DND-41 (cell line): ENCODE measurements around the gene PFDN6.

Experiments used
- ATAC-seq: fragments of 200-7000 bp; cut with Tn5 transposase; 3 replicates; pipeline ENCODE4 v1.9.1; 2021; ENCODE audit warnings: low read depth; ENCODE audit not compliant: insufficient read depth
- DNase-seq: peaks from one replicate; pipeline ENCODE4 v3.0.0-alpha.2; 2020
- H2AFZ ChIP-seq: 2 replicates; pipeline ENCODE4 v1.6.0; 2012; ENCODE audit warnings: low read depth, low read length
- H3K27ac ChIP-seq: 2 replicates; pipeline ENCODE4 v1.5.1; 2012; ENCODE audit warnings: low read length, inconsistent platforms
- H3K27me3 ChIP-seq: fragments of 200-600 bp; sonication (generic); 2 replicates; pipeline ENCODE4 v1.6.0; 2012; ENCODE audit warnings: low read length, mild to moderate bottlenecking, inconsistent platforms; ENCODE audit not compliant: insufficient read depth, poor library complexity
- H3K36me3 ChIP-seq: 2 replicates; pipeline ENCODE4 v1.5.1; 2012; ENCODE audit warnings: low read length, inconsistent platforms; ENCODE audit not compliant: insufficient read depth
- H3K4me1 ChIP-seq: 2 replicates; pipeline ENCODE4 v1.5.1; 2012; ENCODE audit warnings: mild to moderate bottlenecking, low read length; ENCODE audit not compliant: insufficient read depth
- H3K4me2 ChIP-seq: 2 replicates; pipeline ENCODE4 v1.6.0; 2012; ENCODE audit warnings: mild to moderate bottlenecking, moderate library complexity, low read length, inconsistent platforms; ENCODE audit not compliant: insufficient read depth
- H3K4me3 ChIP-seq, 2 experiments: fragments of 200-600 bp in 1 of 2; shearing (Covaris generic) in 1 of 2; 2 replicates each; pipeline ENCODE4 v1.5.1; 2012 to 2016; ENCODE audit warnings: inconsistent platforms in 2 of 2, low read length in 2 of 2, mild to moderate bottlenecking in 2 of 2, low read depth in 1 of 2, moderate library complexity in 1 of 2
- H3K79me2 ChIP-seq: 2 replicates; pipeline ENCODE4 v1.6.0; 2012; ENCODE audit warnings: low read length, inconsistent platforms; ENCODE audit not compliant: insufficient read depth
- H3K9ac ChIP-seq: 2 replicates; pipeline ENCODE4 v1.6.0; 2012; ENCODE audit warnings: low read depth, mild to moderate bottlenecking, inconsistent platforms, low read length, moderate library complexity
- H3K9me3 ChIP-seq: 2 replicates; pipeline ENCODE4 v1.5.1; 2012; ENCODE audit warnings: low read length, moderate library complexity, mild to moderate bottlenecking, inconsistent platforms; ENCODE audit not compliant: insufficient read depth, severe bottlenecking
- H4K20me1 ChIP-seq: 2 replicates; pipeline ENCODE4 v1.6.0; 2012; ENCODE audit warnings: low read length; ENCODE audit not compliant: insufficient read depth
- EZH2 ChIP-seq: IDR thresholded peaks from 3 replicates; pipeline ENCODE4 v1.6.1; 2012; ENCODE audit warnings: borderline replicate concordance, low read depth, mild to moderate bottlenecking, moderate library complexity, low read length, inconsistent platforms; ENCODE audit not compliant: severe bottlenecking
- TF ChIP-seq, protein P1 (sequence below): IDR thresholded peaks from 2 replicates; pipeline ENCODE4 v1.5.1; 2012; ENCODE audit warnings: borderline replicate concordance, low read length, moderate library complexity, mild to moderate bottlenecking; ENCODE audit not compliant: poor library complexity, severe bottlenecking; ENCODE audit errors: extremely low read depth

The PFDN6 gene

DNA sequence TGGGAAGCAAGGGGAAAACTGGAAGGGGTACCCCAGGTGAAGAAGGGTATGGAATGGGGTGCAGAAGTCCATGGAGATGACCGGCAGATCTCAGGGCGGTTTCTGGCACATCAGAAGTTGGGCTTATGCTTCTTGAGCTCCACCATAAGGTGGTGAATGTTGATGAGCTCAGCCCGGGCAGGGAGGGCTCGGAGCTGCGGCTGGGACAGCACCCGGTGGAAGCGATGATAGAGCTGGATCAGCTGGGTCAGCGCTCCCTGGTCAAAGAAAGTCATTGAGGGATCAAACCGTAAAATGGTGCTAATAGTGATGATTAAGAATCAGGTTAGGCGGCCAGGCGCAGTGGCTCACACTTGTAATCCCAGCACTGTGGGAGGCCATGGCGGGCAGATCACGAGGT, 38.7 kb upstream of the PFDN6 start:
- ATAC-seq (no peak), DNase-seq (no peak)
- peaks cover 39% of the 10 kb centered on the region for H3K4me1 ChIP-seq
- no peaks in the 10 kb centered on the region for H4K20me1 ChIP-seq
- peak overlapping the region in 1 of 2 experiments; percentile 63; a peak in 2 of 4 replicates for H3K4me3 ChIP-seq
- peak overlapping the region; percentile 85 for H3K27ac ChIP-seq
- TF ChIP-seq, protein P1, sequence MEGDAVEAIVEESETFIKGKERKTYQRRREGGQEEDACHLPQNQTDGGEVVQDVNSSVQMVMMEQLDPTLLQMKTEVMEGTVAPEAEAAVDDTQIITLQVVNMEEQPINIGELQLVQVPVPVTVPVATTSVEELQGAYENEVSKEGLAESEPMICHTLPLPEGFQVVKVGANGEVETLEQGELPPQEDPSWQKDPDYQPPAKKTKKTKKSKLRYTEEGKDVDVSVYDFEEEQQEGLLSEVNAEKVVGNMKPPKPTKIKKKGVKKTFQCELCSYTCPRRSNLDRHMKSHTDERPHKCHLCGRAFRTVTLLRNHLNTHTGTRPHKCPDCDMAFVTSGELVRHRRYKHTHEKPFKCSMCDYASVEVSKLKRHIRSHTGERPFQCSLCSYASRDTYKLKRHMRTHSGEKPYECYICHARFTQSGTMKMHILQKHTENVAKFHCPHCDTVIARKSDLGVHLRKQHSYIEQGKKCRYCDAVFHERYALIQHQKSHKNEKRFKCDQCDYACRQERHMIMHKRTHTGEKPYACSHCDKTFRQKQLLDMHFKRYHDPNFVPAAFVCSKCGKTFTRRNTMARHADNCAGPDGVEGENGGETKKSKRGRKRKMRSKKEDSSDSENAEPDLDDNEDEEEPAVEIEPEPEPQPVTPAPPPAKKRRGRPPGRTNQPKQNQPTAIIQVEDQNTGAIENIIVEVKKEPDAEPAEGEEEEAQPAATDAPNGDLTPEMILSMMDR: no peak
- H3K4me2 ChIP-seq: peak overlapping the region; percentile 88
- peaks cover 14% of the 10 kb centered on the region for H3K79me2 ChIP-seq
- peaks cover 21% of the 10 kb centered on the region for H3K36me3 ChIP-seq
- no peak overlapping the region for H2AFZ ChIP-seq
- no peaks in the 10 kb centered on the region for H3K9me3 ChIP-seq
- no peaks in the 10 kb centered on the region for H3K27me3 ChIP-seq
- H3K9ac ChIP-seq: peak overlapping the region; percentile 72; the same call in 1 of the 2 replicates

DNA sequence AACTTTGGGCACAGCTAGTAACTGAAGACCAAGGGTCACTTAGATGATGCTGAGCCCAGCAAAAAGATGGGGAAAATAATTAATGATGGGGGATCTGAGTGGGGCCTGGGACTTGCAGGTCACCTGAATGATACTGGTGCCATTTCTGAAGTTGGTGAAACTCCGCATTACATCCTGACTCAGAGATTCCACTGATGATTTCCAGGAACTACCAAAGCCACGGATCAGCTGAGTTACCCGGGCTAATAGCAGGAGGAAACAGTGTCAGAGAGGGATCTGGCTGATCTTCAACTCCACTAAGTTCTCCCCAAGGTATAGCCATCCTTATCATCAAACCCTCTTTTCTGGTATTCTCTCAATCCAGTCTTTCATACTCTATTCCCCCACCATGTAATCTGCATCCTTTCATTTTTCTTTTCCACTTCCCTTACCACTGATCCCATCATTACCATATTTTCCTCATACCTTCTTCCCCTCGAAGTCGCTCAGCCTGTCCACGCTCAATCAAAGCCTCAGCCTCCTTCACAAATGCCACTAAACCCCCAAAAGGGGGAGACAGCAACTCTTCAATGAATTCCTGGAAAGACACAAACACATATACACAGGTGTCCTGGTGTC, 37.9 kb upstream of the PFDN6 start:
- Histone ChIP-seq H3K4me3 (no peak overlapping the region), H3K79me2 (peaks cover 14% of the 10 kb centered on the region), H3K9ac (no peak overlapping the region), H3K27ac (no peak overlapping the region), H3K36me3 (peaks cover 21% of the 10 kb centered on the region), H3K4me1 (peaks cover 39% of the 10 kb centered on the region), H3K9me3 (no peaks in the 10 kb centered on the region), H3K27me3 (no peaks in the 10 kb centered on the region), H2AFZ (no peak overlapping the region), H4K20me1 (no peaks in the 10 kb centered on the region), H3K4me2 (peak overlapping the region; percentile 8; the same call in 1 of the 2 replicates)
- DNase-seq: no peak
- TF ChIP-seq EZH2: no peak
- TF ChIP-seq, protein P1: peak; percentile 4
- no peak for ATAC-seq

DNA sequence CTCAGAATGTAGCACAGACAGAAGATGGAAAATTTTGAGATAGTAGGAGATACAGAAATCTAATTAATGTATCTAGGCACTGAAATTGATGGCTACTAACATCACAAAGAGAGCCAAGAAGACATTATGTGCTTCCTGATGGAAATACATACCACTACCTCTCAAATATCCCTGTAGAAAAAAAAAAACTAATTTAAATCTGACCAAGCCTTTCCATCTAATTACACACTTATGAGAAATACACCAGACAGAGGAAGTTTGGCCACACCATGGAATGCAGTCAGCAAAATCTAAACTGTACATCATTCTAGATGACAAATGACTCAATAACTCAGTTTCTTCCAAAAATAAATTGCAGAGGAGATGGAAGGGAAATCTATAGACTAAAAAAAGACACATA, 36.6 kb upstream of the PFDN6 start:
- H3K4me1 ChIP-seq: peaks cover 38% of the 10 kb centered on the region
- H3K9ac ChIP-seq: no peak overlapping the region
- no peak for TF ChIP-seq EZH2
- TF ChIP-seq, protein P1: no peak
- H4K20me1 ChIP-seq: no peaks in the 10 kb centered on the region
- no peaks in the 10 kb centered on the region for H3K27me3 ChIP-seq
- no peak overlapping the region for H3K4me3 ChIP-seq
- no peak overlapping the region for H2AFZ ChIP-seq
- peaks cover 14% of the 10 kb centered on the region for H3K79me2 ChIP-seq
- no peak for DNase-seq
- H3K36me3 ChIP-seq: peaks cover 28% of the 10 kb centered on the region
- H3K9me3 ChIP-seq: no peaks in the 10 kb centered on the region
- H3K4me2 ChIP-seq: no peak overlapping the region
- no peak overlapping the region for H3K27ac ChIP-seq
- ATAC-seq: no peak
